Esophagus muscularis mucosa (tissue), 4 donors: ENCODE results near the gene ENDOD1.

Experiments used
- EP300 ChIP-seq: sonication (generic); formaldehyde crosslinking; IDR thresholded peaks from one replicate; pipeline ENCODE4 v1.6.1; 2017; ENCODE audit warnings: antibody characterized with exemption
- POLR2A ChIP-seq: fragments of 450-650 bp; IDR thresholded peaks from one replicate; pipeline ENCODE4 v1.6.1; 2017; ENCODE audit warnings: antibody characterized with exemption, moderate library complexity, mild to moderate bottlenecking, low read depth
- TF ChIP-seq, protein P1 (sequence below), 3 experiments: fragments of 200-600 bp in 2 of 3; fragments of 450-650 bp in 1 of 3; sonication (generic) in 2 of 3; IDR thresholded peaks; one replicate each; pipeline ENCODE4 v1.5.1; 2017 to 2019; ENCODE audit warnings: antibody characterized with exemption in 3 of 3, mild to moderate bottlenecking in 2 of 3, moderate library complexity in 1 of 3

DNA sequence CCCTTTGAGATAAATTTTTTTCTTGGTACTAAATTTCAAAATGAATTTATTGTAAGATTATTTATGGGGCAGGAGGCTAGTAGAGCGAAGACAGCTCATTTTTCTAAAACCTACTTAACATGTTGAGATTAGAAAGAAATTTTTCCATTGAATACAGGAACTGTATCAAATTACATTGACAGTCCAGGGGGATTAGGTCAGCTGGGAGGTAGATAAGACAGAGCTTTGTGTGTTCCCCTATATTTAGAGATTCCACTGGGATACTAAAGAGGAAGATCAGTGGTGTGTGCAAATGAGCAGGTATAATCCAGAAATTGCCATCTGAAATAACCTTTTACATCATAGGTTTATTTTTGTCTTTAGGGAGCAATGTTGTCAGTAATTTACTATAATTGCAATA lies 32.1 kb downstream of the ENDOD1 start:
- TF ChIP-seq EP300 (no peak), POLR2A (no peak)
- TF ChIP-seq, protein P1, sequence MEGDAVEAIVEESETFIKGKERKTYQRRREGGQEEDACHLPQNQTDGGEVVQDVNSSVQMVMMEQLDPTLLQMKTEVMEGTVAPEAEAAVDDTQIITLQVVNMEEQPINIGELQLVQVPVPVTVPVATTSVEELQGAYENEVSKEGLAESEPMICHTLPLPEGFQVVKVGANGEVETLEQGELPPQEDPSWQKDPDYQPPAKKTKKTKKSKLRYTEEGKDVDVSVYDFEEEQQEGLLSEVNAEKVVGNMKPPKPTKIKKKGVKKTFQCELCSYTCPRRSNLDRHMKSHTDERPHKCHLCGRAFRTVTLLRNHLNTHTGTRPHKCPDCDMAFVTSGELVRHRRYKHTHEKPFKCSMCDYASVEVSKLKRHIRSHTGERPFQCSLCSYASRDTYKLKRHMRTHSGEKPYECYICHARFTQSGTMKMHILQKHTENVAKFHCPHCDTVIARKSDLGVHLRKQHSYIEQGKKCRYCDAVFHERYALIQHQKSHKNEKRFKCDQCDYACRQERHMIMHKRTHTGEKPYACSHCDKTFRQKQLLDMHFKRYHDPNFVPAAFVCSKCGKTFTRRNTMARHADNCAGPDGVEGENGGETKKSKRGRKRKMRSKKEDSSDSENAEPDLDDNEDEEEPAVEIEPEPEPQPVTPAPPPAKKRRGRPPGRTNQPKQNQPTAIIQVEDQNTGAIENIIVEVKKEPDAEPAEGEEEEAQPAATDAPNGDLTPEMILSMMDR (IDR thresholded peaks at IDR 0.05): no peak
